GM18505 (cell line): Measurements from ENCODE around the gene KRIT1.

Experiments
- ATAC-seq: cut with Tn5 transposase; IDR thresholded peaks from one replicate; pipeline ENCODE4 v1.9.1; 2021; ENCODE audit not compliant: unreplicated experiment
- POLR2A ChIP-seq: IDR thresholded peaks from 4 replicates; pipeline ENCODE4 v1.6.1; 2011; ENCODE audit warnings: borderline replicate concordance; ENCODE audit not compliant: insufficient read depth, insufficient read length; ENCODE audit errors: extremely low read depth

KRIT1 gene

DNA sequence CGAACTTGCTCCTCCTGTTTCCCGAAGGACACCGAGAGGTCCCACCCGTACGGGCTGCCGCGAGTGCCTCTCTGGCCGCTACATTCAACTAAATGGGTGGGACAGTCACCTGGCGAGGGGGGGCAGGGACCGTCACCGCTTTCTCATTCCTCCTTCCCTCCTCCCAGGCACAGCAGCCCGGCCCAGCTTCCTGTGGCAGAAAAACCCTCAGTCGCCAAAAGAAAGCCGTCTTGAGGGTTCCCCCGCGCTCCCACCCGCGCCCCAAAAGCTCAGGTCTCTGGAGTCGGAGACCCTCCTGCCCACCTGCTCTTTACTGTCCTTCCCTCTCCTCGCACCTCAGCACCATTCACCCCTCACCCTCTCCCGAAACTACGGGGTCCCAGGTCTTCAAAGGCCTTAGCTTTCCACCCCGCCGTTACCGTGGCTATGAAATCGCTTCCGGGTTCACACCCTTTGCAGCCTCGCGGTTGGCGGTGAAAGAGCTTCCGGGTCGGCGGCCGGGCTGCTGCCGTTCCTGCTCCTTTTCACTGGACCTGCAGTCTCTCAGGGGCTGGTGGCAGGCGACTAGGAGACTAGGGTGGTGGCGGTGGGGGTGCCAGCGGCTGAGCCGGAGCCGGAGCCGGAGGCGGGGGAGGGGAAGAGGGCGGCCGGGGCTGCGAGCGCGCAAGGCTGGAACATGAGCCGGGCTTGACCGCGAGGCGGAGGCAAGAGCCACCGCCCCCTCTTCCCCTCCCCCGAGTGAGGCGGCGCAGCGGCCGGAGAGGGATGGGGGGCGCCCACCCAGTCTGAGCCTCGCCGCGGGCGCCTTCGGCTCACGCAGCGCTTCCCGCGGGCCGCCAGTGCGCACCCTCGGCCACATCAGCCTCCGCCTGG lies at the start of gene KRIT1, which contains the start of gene ANKIB1:
TSS of gene KRIT1 (minus strand) at position 428 of the 873 bp plus-strand sequence. CDS start 3,779 bp downstream, outside the sequence.
TSS of gene ANKIB1 (plus strand) at position 488 of the 873 bp plus-strand sequence. CDS start 49,005 bp downstream, outside the sequence.
- peak; percentile 78 for ATAC-seq
- peak; percentile 89 for TF ChIP-seq POLR2A

DNA sequence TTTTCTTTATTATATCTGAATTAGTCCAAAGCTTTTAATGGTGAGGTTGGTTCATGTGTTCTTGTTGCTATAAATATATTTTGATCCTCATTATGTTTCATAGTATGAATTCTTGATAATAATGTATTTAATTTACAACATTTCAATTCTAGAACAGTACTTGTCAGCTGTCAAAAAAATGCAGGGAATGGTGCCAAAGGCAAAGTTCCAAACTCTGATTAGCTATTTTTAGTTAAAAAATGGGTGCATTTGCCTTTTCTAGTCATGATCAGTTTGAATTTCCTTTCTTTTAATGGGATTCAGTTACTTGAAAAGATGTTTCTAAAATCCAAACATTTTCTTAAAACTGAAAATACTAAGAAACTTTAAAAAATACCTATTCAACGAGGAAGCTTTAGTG lies 49.7 kb upstream of the KRIT1 start:
- ATAC-seq: no peak

DNA sequence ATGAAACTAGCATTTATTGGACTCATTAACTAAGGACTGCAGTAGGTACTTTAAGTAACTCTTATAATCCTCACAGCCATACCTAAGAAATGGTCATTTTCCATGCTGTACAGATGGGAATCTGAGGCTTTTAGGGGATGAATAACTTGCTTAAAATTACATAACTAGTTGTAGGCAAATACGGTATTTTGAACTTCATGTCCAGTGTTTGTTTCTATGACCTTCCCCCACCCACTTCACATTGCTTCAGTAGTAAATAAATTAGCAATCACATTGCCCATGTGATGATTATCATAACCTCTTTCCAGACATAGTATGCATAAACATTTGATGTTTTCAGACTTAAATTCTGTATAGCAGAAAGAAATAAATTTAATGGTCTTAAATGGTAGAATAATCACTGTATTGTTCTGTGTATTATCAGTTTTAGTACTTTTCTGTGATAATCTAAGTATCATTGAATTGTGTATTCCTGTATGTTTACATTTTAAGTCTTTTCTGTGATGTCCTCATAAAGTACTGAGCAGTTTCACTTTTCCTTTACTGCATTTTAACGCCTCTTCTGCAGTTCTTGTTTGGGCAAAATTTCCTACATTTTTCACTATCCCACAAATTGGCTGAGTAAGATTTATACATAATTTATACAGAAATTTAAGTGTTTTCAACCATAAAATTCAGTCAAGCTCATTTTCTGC lies 48.3 kb upstream of the KRIT1 start:
- TF ChIP-seq POLR2A: no peak
- ATAC-seq: no peak

More for the DNA sequence above, 49.7 kb upstream of the KRIT1 start:
- TF ChIP-seq POLR2A: no peak

DNA sequence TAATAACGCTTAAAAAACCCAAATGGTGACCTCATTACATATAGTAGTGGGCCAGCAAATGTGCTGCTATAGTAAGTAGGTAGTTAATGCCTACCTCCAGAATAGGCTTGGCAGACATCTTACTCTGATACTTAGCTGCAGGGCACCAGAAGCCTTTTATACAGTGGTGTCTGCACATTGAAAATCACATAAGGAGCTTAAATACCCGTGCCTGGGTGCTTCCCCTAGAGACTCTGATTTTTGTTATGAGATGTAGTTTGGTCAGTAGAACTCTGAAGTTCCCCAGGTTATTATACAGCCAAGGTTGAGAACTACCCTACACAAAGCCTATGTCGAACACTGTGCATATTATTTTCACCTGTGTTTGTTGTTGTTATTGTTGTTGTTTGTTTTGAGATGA lies 47.3 kb upstream of the KRIT1 start:
- no peak for ATAC-seq
- no peak for TF ChIP-seq POLR2A

DNA sequence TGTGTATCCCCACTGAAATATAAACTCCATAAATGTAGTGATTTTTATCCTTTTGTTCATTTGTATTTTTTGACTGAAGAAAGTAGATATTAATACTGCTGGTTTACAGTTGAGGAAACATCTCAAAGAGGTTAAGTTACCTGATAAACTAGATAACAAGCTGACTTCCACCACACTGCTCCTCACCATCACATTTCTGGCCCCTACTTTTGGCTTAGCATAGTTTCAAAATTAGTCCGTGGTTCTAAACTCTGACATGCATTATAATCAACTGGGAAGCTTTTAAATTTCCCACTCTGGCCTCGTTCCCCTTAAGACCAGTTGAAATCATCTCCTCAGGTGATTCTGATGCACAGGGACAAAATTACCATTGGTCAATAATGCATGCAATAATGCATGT lies 43.6 kb upstream of the KRIT1 start:
- TF ChIP-seq POLR2A: no peak

DNA sequence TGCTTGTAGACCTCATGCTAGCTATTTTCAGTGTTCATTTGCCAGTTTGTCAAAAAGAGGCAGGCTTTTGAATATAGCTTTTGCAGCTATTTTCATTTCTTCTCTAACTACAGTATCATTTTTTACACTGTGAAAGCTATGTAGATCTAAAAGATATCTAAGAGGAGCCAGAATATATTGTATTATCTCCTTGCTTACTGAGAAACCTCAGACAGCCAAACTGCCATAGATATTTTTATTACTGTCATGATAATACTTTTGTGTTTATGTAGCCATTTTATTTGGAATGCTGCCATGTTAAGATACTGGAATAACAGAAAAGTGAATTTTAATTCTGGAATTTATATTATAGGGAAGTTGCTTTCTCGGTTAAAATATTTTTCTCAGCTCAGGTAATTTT lies 37.2 kb upstream of the KRIT1 start:
- no peak for ATAC-seq

More for the DNA sequence above, 43.6 kb upstream of the KRIT1 start:
- no peak for ATAC-seq

DNA sequence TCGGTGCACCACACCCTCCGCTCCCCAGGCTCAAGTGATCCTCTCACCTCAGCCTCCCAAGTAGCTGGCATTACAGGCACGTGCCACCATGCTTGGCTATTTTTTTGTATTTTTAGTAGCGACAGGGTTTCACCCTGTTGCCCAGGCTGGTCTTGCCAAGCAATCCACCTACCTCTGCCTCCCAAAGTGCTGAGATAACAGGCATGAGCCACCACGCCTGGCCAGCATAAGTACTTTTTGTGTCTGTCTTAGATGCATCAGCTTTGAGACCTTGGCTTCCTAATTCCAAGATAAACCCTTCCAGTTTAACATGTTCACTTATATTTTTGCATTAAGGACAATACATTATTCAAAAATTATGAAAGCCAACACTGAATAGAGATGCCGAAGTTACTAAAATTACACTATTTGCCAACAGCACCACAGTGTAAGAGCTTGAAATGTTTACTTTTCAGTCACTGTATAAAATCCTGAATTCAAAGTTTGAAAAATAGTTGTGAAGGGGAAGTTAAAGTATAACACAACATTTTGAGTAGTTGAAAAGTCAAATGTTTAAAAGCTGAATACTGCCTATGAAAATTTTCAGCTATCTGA lies 36.6 kb upstream of the KRIT1 start:
- ATAC-seq: no peak
- TF ChIP-seq POLR2A: no peak

More for the DNA sequence above, 37.2 kb upstream of the KRIT1 start:
- no peak for TF ChIP-seq POLR2A

DNA sequence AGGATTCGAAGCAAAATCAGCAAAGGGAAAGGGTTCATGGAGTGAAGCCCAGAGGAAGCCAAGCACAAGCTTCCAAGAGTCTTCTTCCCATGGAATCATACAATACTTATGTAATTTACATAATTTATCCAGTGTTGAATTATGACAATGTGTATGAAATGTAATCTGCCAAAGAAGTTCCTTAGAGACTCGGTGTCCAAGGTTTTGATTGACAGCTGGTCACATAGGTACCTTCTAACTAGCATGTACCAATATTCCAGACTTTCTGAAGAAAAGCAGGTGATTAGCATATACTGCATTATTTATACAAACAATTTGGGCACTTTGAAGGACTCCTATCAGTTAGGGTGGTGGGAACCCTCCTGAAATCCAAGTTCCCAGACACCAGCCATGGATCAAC lies 35.3 kb upstream of the KRIT1 start:
- TF ChIP-seq POLR2A: no peak
- no peak for ATAC-seq

DNA sequence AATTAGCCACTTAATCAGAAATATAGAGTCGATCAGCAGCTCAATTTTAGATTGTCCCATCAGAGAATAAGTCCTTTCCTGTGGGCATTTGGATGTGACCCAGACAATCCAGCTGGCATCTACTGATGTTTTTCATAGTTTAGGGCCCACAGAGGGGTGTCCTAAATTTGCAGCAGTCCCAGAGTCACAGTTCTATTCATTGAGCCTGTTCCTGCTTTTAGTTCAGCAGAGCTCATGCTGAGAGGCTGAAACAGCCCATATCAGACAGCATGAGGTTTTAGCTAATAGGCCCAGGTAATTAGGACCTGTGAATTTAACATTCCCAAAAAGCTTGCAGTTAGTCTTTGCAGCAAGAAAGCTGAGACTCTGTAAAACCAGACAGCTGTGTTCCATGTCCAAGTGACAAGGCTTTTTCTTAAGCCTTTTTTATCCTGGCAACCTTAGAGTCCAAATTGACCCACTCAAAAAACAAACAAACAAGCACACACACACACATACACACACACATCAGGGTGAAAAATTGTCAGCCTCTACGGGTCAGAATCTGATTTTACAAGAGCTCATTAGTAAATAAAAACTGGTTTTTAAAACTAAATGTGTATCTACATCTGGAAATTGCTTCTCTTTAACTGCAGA lies 33.8 kb upstream of the KRIT1 start:
- TF ChIP-seq POLR2A: no peak
- no peak for ATAC-seq

DNA sequence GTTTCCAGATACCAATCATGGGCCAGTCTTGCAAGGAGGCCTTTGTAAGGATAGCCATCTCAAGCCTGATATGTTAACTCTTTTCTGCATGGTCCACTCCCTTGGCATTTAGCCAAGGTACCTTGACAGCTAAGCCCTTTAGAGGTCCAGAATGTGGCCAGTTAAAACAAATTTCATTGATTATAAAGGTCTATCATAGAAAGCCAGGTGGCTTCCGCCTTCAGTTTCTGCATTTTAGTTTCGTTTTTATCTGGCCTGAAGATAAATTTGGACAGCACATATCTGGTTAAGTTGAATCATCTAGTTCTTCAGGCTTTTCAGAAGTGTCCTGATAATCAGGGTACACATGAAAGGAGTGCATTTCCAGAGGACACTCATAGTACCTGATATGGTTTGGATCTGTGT lies 30.7 kb upstream of the KRIT1 start:
- no peak for ATAC-seq
- no peak for TF ChIP-seq POLR2A

DNA sequence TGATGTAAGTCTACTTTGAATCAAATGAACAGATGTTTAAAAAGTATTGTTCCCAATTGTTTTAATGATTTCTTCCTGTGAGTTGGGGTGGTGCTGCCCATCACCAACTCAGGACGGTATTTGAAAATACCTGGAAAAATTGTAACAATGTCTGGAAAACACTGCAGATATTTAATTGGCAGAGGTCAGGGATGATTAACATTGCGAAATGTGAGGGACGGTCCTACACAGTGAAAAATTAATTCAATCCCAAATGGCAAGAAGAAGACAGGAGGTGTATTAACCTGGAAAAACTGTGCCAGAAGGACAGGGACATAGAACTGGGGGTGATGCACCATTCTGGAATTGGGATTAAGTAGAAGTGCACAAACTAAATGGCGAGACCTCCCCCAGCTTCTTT lies 29.6 kb upstream of the KRIT1 start:
- TF ChIP-seq POLR2A: no peak
- no peak for ATAC-seq

DNA sequence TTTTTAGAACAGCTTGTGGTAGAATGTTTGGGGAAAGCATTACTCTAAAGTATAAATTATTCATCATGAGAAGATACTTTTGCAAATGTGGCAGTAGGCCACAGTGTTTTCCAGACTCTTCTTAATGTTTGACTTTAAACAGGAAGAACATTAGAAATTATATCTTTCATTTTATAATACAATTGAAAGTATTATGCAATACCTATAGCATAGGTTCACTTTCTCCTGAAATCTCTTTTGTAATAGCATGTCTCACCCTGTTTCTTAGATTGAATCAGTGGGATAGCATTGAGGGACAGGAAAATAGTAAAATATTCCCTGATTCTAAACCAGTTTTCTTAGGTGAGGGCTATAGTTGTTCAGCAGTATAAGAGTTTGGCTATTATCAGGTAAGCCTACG lies 23.2 kb upstream of the KRIT1 start:
- no peak for TF ChIP-seq POLR2A
- no peak for ATAC-seq

DNA sequence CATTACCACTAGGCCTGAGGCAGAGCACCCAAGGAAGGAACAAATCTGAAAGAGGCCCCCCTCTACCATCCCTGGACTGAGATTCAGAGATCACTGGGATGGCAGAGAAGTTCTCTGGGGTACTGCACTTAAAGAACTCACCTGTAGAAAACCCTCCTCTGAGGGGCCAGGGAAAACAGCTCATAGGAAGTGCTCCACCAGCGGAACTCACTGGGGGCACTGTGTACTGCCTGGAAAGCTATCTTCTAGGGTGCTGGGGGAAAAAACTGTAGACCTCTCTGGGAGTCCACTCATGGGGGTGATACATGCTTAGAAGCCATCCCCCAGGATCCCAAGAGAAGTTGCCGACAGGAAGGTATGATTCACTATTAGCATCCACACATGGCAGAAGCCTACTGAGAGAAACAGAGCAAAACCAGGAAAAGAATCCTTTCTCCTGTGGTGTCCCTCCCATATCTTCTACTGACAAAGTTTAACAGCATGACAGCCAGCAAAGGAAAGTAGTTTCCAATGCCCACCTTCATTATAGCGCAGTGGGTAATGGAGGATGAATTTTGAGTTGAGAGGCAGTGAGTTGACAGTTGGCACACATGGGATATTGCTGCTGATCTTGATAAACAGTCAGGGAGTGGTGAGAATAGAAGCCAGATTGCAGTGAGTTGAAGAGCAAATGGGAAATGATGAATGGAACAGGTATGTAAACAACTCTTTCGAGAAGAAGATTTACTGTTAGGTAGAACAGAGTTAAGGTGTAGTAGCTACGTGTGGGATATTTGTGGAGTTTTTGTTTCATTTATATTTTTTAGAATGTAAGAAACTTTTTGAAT lies 20.9 kb upstream of the KRIT1 start:
- no peak for TF ChIP-seq POLR2A
- no peak for ATAC-seq

DNA sequence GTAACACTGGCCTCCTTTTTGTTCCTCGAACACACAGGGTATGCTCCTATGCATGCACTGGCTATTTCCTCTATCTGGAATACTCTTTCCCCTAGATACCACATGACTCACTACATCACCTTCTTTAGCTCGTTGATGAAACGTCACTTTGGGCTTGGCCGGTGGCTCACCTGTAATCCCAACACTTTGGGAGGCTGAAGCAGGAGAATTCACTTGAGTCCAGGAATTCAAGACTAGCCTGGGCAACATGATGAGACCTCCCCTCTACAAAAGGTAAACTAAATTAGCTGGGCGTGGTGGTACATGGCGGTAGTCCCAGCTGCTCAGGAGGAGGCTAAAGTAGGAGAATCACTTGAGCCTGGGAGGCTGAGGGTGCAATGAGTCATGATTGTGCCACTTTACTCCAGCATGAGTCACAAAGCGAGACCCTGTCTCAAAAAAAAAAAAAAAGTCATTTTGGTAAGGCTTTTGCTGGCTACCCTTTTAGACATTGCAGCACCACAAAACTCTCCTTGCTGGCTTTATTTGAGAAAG lies 14.6 kb upstream of the KRIT1 start:
- no peak for TF ChIP-seq POLR2A
- no peak for ATAC-seq
